GM18511 (cell line): ENCODE results near the gene SLX4.

Source experiments
- ATAC-seq: cut with Tn5 transposase; IDR thresholded peaks from one replicate; pipeline ENCODE4 v1.9.1; 2021; ENCODE audit warnings: mild to moderate bottlenecking, moderate library complexity; ENCODE audit not compliant: unreplicated experiment

SLX4 gene

DNA sequence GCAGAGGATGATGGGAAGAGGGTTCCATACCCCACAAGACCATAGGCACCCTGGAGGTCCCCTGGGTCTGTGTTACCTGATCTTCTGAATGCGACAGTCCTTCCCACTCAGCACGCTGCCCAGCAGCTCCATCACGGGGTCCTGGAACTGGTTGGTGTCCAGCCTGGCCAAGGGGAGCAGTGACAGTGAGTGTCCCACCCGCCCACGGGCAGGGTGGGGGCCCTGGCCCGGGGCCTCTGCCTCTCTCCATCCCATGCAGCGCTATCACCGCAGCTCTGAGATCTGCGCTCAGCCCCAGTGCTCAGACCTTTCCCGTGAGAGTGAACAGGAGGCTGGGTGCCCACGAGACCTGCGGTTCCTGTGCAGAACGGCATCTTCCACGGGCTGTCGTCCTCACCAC is 49.8 kb downstream of the SLX4 start:
- no peak for ATAC-seq

DNA sequence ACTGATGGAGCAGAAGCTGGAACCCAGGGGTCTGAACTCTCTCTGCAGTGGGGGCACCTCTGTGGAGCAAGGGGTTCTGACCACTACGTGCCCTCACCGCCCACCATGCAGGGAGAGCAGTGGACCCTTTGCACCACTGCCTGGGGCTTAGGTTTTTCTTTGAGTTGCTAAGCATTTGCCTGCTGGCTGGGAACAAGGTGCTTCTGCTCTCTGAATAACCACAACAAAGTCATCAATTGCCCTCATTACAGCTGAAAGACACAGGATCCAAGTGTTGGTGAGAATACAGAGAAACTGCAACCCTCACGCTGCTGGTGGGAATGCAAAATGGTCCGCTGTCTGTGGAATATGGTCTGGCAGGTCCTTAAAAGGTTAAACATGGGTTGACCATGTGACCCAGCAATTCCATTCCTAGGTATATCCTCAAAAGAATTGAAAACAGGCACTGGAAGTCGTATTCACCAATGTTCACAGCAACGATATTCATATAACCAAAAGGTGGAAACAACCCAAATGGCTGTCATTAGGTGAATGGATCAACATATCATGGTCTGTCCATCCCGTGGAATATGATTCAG is 57.0 kb downstream of the SLX4 start:
- no peak for ATAC-seq

GRCh38 chr16:3553138-3553923 is 58.1 kb downstream of the SLX4 start:
- no peak for ATAC-seq

DNA sequence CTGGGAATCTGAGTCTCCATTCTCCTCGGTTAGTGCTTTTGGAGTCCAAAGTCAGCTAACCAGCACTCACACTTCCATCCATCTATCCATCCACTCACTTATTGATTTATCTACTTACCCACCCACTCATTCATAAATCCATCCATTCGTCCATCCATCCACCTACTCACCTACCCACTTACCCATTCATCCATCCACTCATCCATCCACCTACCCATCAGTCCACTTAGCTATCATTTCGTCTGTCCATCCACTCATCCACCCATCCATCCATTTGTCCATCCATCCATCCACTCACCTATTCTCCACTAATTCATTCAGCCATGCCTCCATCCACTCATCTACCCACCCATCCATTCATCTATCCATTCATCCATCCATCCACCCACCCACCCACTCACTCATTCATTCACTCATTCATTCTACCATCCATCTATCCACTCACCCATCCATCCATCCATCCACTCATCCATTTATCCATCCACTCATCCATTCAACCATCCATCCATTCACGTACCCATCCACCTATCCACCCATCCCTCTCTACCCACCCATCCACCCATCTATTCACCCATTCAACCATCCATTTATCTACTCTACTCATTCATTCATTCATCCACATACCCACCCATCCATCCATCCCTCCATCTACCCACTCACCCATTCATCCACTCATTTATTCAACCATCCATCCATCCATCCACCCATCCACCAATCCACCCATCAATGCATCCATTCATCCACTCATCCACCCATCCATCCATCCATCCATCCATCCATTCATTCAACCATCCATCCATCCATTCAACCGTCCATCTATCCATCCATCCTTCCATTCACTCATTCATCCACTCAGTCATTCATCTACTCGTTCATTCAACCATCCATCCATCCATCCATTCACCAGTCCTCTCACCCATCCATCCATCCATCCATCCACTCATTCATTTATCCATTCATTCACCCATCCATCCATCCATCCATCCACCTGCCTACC is 60.3 kb downstream of the SLX4 start:
- ATAC-seq: no peak

- ATAC-seq: no peak
These were observed 61.5 kb downstream of the SLX4 start for GRCh38 chr16:3549906-3550305.

DNA sequence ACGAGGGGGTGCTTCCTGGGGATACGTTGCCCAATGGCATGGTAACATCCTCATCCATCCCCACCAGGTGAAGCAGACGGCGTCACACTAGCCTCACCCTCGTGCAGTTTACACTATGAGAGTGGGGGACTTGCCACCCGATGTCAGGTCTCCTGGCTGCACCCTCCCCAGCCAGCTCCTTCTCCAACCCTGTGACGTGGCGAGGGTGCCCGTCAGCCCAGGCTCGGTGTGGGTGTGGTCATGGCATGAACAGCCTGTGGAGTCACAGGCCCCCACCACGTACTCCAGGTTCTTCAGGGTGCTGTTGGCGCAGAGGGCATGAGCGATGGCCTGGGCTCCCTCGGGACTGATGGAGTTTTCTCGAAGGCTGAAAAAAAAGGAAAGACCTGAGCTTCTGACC is 62.5 kb downstream of the SLX4 start:
- no peak for ATAC-seq

DNA sequence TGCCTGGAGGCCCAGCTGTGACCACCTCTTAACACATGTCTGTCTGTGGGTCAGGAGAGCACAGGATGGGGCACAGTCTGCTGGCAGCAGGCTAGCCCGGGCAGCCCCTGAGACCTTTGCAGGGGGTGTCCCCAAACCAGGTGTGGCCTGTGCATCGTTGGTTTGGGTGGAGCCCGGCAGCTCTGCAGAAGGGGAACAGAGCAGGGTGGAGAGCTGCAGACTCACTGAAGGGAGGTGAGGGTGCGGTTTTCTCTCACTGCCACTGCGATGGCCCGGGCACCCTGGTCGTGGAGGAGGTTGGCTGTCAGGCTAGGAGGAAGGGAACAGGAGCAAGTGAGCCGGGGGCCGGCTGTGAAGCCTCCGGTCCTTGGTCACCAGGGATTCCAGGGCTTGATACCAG is 63.0 kb downstream of the SLX4 start:
- ATAC-seq: no peak

GRCh38 chr16:3546986-3547682 is 64.3 kb downstream of the SLX4 start:
- ATAC-seq: no peak

- ATAC-seq: no peak
These were observed 68.6 kb downstream of the SLX4 start for GRCh38 chr16:3542601-3543373.

GRCh38 chr16:3541527-3542155 is 69.8 kb downstream of the SLX4 start:
- ATAC-seq: no peak

GRCh38 chr16:3538222-3538621 is 73.2 kb downstream of the SLX4 start:
- no peak for ATAC-seq

DNA sequence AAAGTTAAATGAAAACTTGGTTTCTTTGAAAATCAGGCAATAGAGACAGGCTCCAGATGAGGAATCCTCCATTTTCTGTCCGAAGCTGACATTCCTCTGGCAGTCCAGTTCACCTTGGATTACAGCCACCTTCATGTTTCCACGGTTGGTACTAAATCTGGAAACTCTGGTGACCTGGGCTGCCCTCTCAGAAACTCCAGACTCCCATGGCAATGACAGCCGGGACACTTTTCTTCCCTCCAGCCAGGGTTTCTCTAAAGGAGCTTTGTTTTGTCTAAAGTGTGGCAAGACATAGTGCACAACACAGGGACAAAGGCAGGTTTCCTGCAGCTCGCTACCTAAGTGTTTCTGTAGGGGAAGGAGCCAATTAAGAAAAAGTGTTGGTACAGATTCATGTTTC is 74.6 kb downstream of the SLX4 start:
- ATAC-seq: no peak

DNA sequence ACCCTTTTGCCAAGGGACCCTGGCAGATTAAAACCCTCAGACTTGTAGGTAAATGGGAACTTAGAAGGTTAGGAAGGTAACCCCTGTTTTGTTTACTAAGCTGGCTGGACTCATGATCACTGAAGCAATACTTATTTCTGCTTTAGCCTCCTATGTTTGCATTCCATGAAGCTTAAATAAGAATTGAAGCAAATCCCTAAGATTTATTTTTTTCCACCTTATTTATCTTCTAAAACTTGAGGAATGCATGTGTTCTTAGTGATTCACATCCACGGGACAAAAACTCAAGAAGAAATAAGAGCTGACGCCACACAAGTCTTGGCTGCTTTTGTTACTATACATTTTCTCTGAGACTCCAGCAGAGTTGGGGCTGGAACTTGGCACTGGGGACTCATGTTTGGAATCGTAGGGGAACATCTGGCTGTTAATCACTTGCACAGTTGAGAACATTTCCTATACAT is 75.1 kb downstream of the SLX4 start:
- ATAC-seq: no peak

DNA sequence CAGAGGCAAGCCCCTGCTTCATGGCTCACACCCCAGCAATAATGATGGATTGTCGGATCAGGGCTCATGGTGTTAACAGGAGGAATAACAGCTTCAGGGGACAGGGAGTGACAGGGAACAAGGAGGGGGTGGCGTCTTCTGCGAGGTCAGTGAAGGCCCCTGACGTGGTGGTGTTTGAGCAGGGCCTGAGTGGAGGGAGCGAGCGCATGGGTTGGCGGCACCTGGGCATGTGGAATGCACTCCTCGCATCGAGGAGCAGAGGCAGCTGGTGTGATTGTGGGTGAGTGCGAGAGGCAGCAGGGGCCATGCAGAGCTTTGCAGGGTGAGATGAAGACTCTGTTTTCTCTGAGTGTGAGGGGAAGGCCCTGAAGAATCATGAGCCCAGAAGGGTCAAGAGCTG is 77.3 kb downstream of the SLX4 start:
- no peak for ATAC-seq

DNA sequence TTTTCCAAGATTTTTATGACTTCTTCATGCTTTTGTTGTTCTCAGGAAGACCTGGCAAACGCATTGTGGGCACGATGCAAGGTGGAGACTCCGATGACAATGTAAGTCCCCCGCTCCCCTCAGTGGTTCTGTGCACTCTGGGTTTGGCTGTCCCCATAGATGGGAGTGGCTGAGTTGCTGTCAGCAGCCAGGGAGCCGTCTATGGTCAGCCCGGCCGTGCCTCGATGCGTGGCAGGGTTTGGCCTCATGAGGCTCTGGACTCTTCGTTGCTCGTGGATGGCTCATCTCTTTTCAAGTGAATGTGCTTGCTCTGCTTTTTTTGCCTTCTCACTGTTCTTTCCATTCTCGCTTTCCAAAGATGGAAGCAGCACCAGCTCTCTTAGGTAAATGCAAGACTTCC is 78.7 kb downstream of the SLX4 start:
- no peak for ATAC-seq
